GM18499 (cell line): ENCODE measurements around the gene PLAU.
"Not testable (repeated sequence)": the region's sequence is repeated elsewhere in the genome, so short reads cannot be mapped to it uniquely, and the experiment has no call there.

ENCODE experiments used
- ATAC-seq: cut with Tn5 transposase; IDR thresholded peaks from one replicate; pipeline ENCODE4 v1.9.1; 2021; ENCODE audit warnings: moderate number of reproducible peaks; ENCODE audit not compliant: insufficient read depth, unreplicated experiment

Gene PLAU

GRCh38 chr10:73917566-73918305, 6.8 kb downstream of the PLAU start:
- ATAC-seq = no peak

- not testable (repeated sequence) for ATAC-seq
These were observed 8.5 kb downstream of the PLAU start for GRCh38 chr10:73919481-73919880.

GRCh38 chr10:73920089-73920488, 9.2 kb downstream of the PLAU start:
- no peak for ATAC-seq

- no peak for ATAC-seq
These were observed 11.3 kb downstream of the PLAU start for GRCh38 chr10:73922007-73922863.

- no peak for ATAC-seq
These were observed 11.9 kb downstream of the PLAU start for GRCh38 chr10:73922864-73923133.

GRCh38 chr10:73923935-73924598, 13.1 kb downstream of the PLAU start:
- ATAC-seq = no peak

GRCh38 chr10:73924935-73925334, 14.0 kb downstream of the PLAU start:
- ATAC-seq = no peak

- no peak for ATAC-seq
These were observed 14.6 kb downstream of the PLAU start for GRCh38 chr10:73925539-73925938.

- ATAC-seq = no peak
These were observed 15.3 kb downstream of the PLAU start for GRCh38 chr10:73926152-73926764.

- not testable (repeated sequence) for ATAC-seq
These were observed 19.8 kb downstream of the PLAU start for GRCh38 chr10:73930630-73931327.

DNA sequence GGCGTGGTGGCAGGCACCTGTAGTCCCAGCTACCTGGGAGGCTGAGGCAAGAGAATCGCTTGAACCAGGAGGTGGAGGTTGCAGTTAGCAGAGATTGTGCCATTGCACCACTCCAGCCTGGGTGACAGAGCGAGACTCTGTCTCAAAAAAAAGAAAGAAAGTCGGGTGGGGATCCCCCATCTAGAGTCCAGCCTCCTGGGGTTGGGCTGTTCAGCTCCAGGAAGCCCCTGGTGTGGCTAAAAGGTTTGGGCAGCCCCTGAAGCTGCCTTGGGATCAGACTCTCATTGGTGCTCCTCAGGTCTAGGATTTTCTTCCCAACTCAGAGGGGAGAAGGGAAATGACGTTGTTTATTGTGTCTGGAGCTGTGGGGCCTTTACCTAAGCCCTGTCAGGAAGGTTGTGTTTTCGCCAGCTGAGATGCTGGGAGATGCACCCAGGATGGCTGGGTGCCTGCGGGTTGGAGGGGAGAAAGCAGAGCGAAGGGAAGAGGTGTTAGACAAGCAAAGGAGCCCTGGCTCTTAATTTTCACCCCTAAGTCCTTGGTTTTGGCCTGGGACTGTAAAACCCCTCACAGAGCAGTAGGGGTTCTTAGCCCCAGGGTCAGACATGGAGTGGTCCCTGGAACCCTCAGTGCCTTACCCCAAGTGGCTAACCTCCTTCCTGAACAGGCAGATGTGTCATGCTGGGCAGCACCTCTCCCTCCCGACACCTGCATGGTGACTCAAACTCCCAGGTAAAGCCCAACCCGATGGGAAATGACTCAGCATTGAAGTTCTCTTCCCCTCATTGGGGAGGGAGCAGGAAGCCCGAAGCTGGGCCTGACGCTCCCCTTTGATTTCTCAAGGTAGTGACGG, 21.1 kb downstream of the PLAU start:
- peak; percentile 57 for ATAC-seq

DNA sequence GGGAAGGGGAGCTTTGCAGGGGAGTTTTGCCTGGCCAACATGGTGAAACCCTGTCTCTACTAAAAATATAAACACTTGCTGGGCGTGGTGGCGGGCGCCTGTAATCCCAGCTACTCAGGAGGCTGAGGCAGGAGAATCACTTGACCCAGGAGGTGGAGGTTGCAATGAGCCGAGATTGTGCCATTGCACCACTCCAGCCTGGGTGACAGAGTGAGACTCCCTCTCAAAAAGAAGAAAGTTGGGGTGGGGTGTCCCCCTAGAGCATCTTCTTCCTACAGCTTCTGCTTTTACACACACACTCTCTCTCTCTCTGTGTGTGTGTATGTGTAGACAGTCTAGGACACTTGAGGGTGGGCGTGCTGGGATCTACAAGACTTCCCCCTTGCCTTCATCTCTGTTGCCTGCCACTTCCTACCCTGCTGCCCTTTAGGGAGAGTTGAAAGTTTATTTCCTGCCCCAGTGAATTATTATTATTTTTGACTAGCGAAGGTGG, 21.7 kb downstream of the PLAU start:
- no peak for ATAC-seq

GRCh38 chr10:73934074-73934473, 23.1 kb downstream of the PLAU start:
- ATAC-seq = no peak

- ATAC-seq = no peak
These were observed 25.0 kb downstream of the PLAU start for GRCh38 chr10:73935895-73936294.

DNA sequence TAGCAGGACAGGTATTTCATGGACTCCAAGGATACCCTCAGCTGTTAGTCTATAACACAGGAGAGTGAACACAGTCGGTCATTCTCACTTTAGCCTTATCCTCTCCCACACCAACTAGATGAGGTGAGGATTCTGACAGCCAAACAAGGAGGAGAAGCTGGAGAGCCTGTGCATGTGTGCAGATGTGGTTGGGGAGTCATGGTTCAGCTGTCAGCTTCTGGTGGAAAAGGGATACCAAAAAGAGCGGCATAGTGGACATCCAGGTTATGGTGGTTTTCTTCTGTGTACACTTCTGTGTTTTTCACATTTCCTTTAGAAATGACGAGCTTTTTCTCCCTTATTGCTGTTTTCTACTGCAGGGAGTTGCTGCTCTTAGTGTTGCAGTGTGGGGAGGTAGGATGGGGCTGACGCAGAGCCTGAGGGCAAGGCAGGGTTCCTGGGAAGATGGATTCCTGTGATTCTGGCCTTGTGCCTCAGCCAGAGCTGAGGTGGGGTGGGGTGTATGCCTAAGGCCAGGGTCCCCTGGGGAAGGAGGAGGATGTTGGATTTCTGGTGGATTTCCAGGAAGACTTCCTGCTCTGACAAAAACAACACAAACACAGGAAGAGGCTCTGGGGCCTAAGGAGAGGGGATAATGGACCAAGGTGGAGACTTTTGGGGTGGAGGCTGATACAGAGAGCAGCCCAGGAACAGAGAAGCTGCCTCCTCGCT, 26.6 kb downstream of the PLAU start:
- no peak for ATAC-seq

- ATAC-seq = no peak
These were observed 29.8 kb downstream of the PLAU start for GRCh38 chr10:73940634-73941221.

DNA sequence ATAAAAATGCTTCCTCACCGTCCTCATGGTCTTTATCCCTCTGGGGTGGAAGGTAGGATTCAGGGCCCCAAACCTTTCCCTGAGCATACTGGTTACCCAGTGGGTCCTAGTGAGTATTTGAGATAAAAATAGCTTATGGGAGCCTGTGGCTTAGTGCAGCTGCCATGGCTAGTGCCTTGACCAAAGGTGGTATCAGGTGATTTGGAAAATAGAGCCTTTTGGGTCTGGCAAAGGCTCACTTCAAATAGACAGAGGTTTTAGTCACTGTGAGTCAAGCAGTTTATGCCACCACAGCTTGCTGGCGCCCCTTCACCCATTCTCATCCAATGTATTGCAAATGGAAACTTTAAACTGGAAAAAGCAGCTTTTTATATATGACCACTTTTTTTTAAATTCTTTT, 30.4 kb downstream of the PLAU start:
- no peak for ATAC-seq

GRCh38 chr10:73944356-73945100, 33.6 kb downstream of the PLAU start:
- ATAC-seq = no peak
